ENCODE measurements around the gene FIS1. TPM values are rescaled to one million over a fixed set of nuclear protein-coding genes. Genes with fewer than 3 reads are reported as not detected.

The FIS1 gene
- total RNA-seq, 1 donor from 2014 or later: 266 TPM

GRCh38 chr7:101195884-101196283 is 49.0 kb downstream of the FIS1 start:
- intact Hi-C loops (cut with DNase I): no loop called here
- Histone ChIP-seq H3K4me1 (no peaks in the 10 kb centered on the region), H3K4me3 (no peak overlapping the region), H3K36me3 (no peaks in the 10 kb centered on the region), H3K27ac (no peak overlapping the region), H3K9me3 (no peaks in the 10 kb centered on the region), H3K27me3 (no peaks in the 10 kb centered on the region)
- TF ChIP-seq, protein P1, sequence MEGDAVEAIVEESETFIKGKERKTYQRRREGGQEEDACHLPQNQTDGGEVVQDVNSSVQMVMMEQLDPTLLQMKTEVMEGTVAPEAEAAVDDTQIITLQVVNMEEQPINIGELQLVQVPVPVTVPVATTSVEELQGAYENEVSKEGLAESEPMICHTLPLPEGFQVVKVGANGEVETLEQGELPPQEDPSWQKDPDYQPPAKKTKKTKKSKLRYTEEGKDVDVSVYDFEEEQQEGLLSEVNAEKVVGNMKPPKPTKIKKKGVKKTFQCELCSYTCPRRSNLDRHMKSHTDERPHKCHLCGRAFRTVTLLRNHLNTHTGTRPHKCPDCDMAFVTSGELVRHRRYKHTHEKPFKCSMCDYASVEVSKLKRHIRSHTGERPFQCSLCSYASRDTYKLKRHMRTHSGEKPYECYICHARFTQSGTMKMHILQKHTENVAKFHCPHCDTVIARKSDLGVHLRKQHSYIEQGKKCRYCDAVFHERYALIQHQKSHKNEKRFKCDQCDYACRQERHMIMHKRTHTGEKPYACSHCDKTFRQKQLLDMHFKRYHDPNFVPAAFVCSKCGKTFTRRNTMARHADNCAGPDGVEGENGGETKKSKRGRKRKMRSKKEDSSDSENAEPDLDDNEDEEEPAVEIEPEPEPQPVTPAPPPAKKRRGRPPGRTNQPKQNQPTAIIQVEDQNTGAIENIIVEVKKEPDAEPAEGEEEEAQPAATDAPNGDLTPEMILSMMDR (IDR thresholded peaks at IDR 0.05): no peak
- no peak for DNase-seq (ENCODE audit: low spot score in 2 of 2)

Other genes with a start within 250 kb of the FIS1 start
- gene MUC17, start 225.0 kb downstream of the FIS1 start, total RNA-seq: not detected
- gene TRIM56, start 159.6 kb downstream of the FIS1 start, total RNA-seq: 29.6 TPM
- gene SERPINE1, start 118.0 kb downstream of the FIS1 start, total RNA-seq: 1,267 TPM
- gene AP1S1, start 90.6 kb downstream of the FIS1 start, total RNA-seq: 77.4 TPM
- gene VGF, start 79.5 kb downstream of the FIS1 start, total RNA-seq: not detected
- gene NAT16, start 64.8 kb downstream of the FIS1 start, total RNA-seq: not detected
- not detected for gene MOGAT3, start 44.0 kb downstream of the FIS1 start, total RNA-seq
- 165 TPM for gene PLOD3, start 27.5 kb downstream of the FIS1 start, total RNA-seq
- gene ZNHIT1, start 26.9 kb downstream of the FIS1 start, total RNA-seq: 87.9 TPM
- 27.7 TPM for gene CLDN15, start 7.3 kb downstream of the FIS1 start, total RNA-seq
- 19.8 TPM for gene IFT22, start 76.7 kb upstream of the FIS1 start, total RNA-seq
- gene COL26A1, start 117.8 kb upstream of the FIS1 start, total RNA-seq: not detected

All from ascending aorta (tissue), 2 donors.